ENCODE measurements around the gene TEX9.

- TF ChIP-seq CTCF (IDR thresholded peaks at IDR 0.05) (no peak), POLR2A (IDR thresholded peaks at IDR 0.05) (no peak)
Measured at GRCh38 chr15:56432304-56432703, 67.1 kb downstream of the TEX9 start.
